ENCODE results near the gene MIOX.

MIOX gene

DNA sequence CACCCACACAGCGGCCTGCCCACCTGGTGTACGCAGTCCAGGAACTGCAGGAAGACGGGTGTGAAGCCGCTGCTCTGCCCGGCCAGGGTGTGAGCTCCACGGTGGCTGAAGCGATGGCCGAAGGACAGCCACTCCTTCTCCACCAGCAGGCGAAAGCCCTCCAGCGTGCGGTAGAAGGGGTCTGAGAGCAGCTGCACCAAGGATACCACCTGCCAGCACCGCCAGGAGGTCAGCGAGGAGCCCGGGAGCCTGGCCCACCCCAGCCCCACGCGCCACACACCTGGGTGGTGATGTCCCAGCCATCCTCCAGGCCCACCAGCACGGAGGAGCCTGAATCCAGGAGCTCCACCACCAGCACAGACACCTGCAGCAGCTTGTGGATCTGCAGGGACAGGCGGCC, 31.5 kb upstream of the MIOX start:
- DNase-seq = no peak

- DNase-seq = no peak
Observed at GRCh38 chr22:50456026-50456425, 30.6 kb upstream of the MIOX start.

GRCh38 chr22:50456466-50457234, 30.0 kb upstream of the MIOX start:
- no peak for DNase-seq

DNA sequence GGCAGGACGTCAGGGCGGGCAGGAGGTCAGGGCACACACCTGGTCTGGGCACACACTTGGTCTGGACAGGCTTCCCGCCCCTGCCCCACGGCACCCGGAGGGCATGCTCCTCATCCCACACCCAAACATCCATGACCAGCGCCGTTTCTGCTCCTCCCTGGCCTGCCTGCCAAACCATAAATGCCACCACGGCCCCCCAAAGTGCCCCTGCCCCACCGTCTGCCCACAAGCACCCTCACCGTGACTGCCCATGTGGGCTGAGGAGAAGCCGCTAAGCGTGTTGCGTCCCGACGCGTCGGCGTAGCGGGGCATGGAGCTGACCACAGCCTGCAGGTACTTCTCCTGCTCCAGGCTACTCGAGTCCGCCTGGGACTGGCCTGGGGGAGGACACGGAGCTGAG, 27.6 kb upstream of the MIOX start:
- DNase-seq = no peak

DNA sequence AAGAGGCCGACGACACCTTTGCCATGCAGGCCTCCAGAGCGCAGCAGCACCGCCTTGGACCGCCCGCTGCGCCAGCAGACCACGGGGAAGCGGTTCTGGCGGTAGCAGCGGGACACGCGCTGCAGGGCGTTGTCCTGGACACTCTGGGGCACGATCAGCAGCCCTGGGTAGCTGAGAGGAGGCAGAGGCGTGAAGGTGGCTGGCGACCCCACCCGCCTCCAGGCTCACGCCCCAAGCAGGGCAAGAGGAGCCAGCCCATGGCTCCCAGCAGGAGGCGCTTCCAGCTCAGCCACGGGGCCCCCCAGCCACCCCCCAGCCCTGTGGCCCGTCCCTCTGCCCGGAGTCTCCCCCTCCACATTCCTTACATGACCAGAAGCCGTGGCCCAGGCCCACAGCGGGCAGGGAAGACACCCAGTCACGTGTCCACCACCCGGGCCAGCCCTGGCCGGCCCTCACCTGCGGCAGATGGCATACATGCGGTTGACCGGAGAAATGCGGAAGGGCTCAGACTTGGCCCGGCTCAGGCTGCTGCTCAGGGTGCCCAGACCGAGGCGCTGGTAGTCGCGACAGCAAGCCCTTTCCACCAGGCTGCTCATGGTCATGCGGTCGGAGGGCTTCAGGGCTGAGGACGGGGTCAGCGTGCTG, 27.0 kb upstream of the MIOX start:
- no peak for DNase-seq

DNA sequence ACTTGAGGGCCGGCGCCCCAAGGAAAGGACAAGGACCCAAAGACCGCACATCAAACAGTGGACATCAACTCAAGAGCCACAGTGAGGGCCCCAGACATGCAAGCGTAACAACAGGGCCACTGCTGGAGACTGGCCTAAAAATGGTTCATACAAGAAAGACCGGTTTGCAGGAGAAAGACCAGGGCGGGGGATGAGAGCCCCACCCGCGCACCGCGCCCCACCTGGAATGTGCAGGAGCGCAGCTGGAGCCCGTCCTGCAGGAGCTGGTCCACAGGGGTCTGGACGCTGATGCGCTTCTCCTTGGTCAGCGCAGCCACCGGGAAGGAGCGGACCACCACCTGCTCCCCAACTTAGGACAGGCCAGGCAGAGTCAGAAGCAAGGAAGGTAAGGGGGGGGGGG, 25.7 kb upstream of the MIOX start:
- no peak for DNase-seq

GRCh38 chr22:50461536-50461935, 25.1 kb upstream of the MIOX start:
- no peak for DNase-seq

- no peak for DNase-seq
Observed at GRCh38 chr22:50461979-50462540, 24.6 kb upstream of the MIOX start.

GRCh38 chr22:50463188-50463900, 23.3 kb upstream of the MIOX start:
- no peak for DNase-seq

GRCh38 chr22:50464451-50464850, 22.2 kb upstream of the MIOX start:
- DNase-seq = no peak

GRCh38 chr22:50465066-50465930, 21.4 kb upstream of the MIOX start:
- DNase-seq = no peak

GRCh38 chr22:50467341-50467740, 19.3 kb upstream of the MIOX start:
- no peak for DNase-seq

GRCh38 chr22:50467773-50468440, 18.8 kb upstream of the MIOX start:
- no peak for DNase-seq

DNA sequence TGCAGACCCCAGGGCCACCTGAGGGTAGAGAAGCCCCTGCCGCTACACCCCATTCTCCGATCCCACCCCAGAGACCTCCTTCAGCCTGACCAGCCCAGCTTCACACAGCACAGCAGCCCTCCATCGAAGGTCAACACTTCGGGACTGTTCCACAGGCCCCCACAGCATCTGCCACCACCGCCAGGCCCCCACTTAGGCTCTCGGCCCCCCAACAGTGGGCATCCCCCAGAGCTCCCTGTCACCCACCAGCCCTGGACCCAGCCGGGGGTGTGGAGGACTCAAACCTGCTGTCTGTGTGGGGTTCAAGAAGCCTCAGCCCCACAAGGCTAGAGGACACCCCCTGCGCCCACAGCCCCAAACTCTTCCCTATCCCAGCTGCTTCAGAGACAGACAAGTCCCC, 18.0 kb upstream of the MIOX start:
- DNase-seq = no peak

GRCh38 chr22:50469377-50470305, 17.0 kb upstream of the MIOX start:
- no peak for DNase-seq

GRCh38 chr22:50470491-50470890, 16.2 kb upstream of the MIOX start:
- no peak for DNase-seq

- DNase-seq = no peak
Observed at GRCh38 chr22:50471197-50471847, 15.3 kb upstream of the MIOX start.

DNA sequence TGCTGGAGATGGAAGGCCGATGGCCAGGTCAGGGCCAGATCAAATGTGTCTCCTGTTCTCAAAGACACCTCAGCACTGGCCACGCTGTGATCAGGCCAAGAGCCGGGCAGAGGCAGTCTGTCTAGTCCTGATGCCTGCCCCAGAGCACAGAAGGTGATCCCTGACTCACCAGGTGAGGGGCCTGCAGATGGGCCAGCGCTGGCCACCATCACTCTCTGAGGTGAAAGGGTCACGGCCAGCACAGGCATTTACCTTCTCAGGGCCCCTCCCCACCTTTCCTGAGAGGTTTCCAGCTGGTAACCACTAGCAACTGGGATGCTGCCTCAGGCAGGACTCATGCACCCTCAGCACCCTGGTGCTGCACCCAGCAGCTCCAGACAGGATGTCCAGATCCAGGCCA, 14.7 kb upstream of the MIOX start:
- no peak for DNase-seq

DNA sequence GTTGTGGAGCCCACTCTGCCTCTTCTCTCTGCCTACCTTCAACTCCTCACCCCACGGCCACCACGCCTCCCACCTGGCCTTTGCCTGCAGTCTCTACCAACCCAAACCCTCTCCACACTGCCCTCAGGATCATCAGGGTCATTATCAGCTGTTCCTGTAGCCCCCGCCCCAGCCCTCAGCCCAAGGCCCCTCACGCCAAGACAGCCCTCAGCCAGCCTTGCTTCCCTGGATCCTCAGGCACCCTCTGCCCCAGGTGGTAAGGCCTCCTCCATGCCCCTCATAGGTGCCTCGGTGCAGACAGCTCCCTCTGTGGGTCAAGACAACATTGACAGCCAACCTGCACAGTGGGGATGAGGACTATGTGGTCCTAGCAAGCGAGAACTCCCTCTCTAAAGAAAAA, 13.6 kb upstream of the MIOX start:
- DNase-seq = no peak

GRCh38 chr22:50473855-50474671, 12.6 kb upstream of the MIOX start:
- DNase-seq = no peak
